Pons (tissue), 1 donor: ENCODE measurements around the gene HIVEP2.

Experiments used
- DNase-seq: peaks from one replicate; pipeline ENCODE4 v3.0.0-alpha.2; 2016; ENCODE audit warnings: low spot score

Gene HIVEP2

DNA sequence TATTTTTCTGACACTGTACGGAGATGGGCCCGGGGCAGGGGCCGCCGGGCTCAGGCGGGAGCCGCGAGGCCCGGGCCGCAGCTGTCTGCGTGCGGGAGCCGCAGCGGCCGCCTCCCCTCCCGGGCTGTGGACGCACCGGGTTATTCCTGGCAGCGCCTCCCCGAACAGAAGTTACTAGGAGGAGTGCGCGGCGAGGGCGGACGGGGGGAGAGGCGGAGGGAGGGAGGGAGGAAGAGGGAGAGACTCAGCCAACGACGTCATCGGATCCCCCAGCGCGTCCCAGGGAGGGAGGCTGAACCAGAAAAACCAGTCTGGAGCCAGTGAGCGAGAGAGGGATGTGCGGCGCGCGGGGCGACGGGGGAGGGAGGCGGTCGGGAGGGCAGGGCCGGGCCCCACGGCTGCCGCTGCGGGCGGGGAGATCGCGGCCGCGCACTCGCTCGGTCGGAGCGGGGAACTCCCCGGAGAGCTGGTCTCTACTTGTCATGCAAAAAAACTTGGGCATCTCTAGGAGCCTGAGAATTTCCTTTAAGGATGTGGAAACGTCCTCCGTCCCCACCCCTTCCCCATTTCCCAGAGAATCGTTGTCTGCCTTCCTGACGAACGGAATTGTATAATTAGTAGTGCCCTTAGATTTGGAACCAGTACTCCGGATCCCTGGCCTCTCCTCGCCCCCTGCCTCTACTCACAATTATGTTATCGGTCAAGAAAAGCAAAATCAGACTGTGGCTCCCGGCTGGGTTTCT lies 1.4 kb upstream of the HIVEP2 start:
- peak; percentile 95 for DNase-seq

DNA sequence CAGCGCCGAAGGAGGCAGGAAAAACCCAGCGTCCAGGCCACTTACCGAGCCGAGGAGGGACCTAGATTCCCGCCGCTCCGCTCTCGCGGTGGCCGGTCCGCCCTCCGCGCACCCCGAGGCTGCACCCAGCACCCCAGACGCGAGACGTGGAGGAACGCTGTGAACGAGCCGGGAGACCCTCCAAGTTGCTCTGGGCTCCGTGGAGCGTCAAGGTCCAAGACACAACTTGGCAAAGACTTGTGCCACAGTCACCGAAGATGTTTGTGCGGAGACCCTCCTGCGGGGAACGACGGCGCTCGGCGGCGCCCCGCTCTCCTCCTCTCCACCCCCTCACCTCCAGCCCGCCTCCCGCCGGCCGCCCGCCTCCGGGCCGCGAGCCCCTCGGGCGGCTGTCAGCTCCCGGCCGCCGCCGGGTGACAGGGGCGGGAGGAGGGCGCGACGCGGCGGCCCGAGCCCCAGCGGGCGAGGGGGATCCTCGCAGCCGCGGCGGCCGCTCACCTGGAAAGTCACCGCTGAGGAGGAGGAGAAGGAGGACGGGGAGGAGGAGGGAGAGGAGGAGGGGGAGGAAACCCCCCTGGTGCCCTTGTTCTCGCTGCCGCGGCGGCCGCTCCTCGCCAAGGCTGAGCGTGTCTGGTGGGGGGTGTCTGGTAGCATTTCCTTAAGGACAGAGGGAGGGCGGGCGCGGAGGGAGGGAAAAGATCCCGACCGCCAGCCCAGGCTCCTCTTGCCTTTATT lies 637 bp upstream of the HIVEP2 start:
- no peak for DNase-seq

DNA sequence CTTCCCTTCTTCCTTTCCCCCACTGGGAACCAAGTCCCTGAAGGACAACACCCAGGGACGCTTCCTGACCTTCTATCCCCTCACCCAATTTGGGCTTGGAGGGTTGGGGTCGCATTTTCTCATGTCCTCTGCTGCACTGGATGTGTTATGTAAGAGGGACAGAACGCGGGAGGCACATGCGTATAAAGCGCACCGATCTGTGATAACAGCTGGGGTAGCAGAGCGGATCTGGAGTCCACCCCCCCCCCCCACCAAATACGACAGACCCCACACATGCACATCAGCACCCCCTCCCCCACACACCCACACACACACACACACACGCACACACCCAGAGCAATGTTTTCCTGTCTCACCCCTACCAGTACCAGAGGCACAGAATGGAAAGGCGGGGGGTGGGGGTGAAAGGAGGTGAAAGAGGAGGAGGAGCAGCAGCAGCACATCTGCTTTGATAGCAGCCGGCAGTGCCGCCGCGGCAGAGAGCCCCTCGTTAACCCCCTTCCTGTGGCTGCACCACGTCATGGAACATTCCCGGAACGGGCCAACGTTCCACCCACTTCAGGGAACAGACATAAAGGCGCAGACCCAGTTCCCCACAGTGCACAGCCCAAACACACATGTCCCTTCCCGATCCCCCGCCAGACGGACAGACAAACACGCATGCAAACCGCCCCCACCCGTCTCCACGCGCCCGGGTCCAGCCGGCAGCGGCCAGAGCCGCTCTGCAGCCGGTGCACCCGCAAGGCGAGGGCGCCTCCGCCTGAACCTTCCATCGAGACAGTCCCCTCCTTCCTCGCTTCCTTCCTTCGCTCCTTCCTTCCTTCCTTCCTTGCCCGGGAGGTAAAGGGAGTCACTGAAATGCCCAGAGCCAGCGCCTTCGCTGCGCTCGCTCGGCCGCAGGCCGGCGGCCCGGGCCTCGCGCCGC lies 590 bp downstream of the HIVEP2 start:
- DNase-seq, result peak; percentile 69

DNA sequence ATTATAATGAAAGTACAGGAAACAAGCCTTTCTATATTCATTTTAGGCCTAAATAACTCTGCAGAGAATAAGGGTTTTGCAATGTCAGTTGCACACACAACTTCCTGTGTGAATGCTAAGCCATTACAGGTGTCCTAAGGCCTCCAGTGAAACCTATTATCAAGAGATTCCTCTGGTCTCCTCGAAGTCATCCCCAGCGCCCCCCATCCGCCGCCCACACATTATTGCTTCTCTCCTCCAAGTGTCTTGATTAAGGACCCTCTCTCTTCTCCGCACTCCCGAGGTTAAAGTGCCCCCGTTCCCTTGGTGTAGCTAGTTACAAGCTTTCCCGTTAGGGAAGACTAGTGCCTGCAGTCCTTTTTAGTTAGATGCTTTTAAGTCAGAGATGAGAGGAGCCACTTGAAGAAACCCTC lies 1.3 kb downstream of the HIVEP2 start:
- no peak for DNase-seq

DNA sequence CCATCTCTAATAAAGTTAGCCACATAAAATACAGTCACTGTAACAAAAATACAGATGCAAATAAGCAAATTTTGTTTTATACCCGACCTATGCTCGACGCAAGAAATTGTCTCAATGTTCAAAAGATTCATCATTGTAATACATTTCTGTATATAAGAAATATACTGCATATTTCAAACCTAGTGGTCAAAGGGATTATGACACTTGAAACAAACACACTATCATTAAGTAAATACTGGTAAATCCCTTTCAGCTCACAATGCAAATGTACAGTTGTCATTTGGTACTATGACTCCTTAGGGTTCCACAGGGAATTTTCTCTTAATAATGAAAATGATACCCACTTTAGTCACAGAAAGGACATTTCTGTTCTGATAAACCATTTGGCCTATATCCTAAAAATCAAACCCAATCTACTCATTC lies 2.2 kb downstream of the HIVEP2 start:
- DNase-seq, result peak; percentile 57

DNA sequence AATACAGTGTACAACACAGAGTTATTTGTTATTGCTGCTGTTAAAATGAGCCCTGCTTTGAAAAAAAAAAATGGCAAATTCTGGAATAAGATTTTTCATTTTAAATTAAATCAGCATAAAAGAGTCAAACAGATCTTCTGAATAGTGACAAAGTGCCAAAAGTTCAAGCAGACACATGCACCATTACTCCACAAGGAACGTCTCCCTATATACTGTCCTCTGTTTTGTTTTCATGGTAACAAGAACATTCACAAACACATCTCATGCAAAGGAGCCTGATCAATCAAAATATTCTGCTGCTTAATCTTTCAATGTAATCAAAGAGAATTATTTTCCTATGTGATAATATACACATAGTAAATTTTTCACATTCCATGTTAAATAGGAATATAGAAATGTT lies 2.7 kb downstream of the HIVEP2 start:
- no peak for DNase-seq

DNA sequence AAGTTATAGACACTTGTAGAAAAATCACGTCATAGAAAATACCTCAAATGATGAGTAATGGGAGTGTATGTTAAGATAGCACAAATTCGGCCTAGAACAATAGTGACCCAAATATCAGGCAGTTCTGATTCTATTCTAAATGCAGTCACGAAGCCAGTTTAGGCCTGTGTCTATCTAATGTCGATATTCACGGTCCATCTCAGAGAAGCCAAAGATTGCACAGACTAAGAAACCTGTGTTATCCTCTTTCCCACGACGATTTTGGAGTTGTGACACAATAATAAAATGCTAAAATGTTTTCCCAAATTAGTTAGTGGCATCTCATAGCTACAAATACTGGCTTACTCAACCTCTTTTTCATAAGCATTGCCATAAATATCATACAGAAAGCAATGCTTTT lies 4.0 kb downstream of the HIVEP2 start:
- no peak for DNase-seq

DNA sequence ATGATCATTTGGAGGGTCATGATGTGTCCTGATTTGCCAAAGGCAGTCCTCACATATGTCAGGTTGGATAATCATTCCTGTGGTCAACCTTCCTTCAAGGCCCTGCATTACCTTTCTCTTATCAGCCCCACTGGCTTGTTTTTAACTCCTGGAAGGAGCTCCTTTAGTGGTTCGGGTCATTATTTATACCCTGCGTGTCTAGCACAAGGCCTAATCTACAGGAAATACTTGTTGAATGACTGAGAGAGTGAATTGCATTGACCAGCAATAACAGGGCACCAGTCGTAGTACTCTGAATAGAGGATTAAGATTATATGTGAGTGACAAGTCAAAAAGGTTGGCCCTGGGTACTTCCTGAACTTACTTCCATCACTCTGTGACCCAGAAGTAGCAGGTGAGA lies 4.5 kb downstream of the HIVEP2 start:
- DNase-seq, result no peak

DNA sequence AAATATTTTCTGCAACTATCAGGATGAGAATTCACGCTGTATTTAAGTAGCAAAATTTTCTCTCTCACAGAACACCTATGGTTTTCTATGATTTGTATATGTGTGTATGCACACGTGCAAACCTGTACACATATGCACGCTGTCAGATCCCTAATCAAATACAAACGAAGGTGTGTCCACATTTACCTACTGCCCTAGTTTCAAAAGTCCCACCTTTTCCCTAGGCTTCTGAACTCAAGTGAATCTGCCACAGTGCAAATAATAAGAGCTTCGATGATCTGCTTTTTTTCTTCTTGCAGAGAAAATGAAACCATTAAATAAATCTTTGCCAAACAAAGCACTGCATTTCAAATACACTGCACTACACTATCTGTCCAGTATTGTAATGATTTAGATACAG lies 6.5 kb downstream of the HIVEP2 start:
- no peak for DNase-seq

DNA sequence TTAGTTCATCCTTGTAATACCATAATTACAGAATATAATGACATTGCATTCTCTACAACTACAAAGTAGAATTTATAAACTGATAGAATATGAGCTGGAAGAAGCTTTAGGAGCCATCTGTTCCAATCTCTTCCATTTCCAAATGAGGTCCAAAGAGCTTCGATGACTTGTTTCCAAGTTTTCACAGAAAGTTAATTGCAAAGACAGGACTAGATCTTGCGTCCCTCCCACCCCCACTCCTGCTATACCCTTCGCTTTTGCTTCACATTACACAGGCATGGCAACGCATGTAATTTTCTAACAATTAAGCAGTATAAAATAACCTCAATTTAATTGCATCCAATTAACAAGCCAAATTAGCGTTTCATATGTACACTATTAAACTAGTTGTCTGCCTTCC lies 7.0 kb downstream of the HIVEP2 start:
- DNase-seq, result no peak

DNA sequence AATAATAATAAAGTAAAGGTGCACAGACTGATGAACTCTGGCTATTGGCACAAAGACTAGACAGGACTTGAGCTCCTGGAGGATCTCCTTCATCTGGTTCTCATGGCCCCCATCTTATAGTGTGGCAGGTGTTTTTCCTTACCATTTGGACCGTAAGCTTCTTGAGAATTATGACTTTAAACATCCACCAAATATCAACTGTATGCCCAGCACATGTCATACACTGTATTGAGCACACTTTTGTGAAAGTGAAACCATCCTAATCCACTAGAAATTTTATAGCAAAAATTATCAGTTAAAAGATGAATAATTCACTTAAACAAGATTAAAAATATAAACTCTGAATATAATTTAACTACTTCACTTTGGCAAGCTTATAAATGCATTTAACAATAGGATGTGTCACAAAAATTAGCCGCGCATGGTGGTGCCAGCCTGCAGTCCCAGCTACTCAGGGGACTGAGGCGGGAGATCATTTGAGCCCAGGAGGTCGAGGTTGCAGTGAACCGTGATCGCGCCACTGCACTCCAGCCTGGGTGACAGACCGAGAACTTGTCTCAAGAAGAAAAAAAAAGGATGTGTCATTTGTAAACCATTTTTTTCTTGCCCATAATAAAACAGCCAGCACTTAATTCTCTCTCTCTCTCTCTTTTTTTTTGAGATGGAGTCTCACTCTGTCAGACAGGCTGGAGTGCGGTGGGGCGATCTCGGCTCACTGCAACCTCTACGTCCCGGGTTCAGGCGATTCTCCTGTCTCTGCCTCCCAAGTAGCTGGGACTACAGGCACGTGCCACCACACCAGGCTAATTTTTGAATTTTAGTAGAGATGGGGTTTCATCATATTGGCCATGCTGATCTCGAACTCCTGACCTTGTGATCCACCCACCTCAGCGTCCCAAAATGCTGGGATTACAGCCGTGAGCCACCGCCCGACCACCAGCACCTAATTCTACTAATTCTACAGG lies 9.1 kb downstream of the HIVEP2 start:
- DNase-seq, result no peak

DNA sequence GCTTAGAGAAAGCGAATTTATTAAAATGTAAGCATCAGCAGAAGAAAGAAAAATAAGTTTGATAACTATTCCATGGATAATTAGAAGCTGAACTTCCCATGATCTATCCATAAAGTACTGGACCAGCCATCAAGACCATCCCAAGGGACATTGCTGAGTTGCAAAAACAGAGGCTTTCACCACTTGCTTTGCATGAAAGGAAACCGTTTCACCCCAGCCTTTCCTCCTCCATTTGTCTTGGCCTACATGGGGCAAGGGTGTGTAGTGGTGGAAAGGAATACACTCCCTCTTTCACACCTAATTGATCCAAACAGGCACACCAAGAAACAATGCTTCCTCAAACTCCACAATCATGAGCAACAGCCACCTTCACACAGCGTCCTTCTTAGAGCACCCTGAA lies 10.4 kb downstream of the HIVEP2 start:
- DNase-seq, result no peak

DNA sequence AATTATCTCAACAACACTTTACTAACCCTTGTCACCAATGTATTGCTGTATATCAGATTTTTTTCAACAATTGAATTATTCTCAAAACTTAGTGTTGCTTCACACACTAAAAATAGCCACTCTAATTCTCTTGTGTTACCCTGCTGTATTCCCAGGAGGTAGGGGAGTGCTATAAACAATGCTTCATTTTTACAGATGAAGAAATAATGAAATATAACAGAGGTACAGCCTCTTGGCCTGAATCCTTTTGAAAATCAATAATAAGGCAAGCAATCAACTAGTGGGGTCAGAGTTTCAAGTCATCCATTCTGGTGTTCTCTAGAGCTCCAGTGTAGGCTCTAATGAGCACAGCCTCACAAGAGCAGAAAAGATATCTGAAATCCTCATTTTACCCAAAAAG lies 10.9 kb downstream of the HIVEP2 start:
- no peak for DNase-seq

DNA sequence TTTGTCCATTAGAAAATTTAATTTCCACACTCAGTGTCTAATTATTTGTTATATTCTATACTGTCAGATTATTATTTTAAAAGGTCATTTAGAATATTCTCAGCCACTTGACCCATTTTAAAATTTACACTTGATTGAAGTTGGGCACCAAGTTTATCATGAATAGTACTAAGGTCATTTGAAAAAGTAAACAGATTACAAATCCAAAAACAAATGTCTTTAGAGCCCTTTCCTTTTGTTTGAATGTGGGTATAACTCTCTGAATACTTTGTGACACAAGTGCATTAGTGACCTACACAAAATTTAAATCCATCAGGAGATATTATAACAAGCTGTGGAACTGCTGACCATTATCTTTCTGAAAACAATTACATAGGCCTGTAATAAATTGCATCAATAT lies 11.3 kb downstream of the HIVEP2 start:
- no peak for DNase-seq

DNA sequence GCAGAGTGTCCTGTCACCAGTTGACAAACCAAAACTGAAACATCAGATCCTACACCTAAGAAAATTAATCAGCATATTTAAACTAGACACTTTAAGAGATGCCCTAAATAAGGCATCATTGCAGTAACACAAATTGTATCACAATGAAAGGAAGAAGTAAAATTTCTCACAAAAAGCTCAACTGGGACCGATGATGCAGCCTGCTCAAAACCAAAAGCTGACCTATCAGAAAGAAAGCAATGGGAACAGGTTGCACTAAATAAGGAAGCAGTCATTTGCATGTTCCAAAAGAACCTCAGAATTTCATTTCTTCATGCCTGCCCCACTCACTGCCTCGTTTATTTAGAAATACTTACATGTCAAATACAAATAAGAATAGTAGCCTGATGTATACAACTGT lies 12.1 kb downstream of the HIVEP2 start:
- no peak for DNase-seq

DNA sequence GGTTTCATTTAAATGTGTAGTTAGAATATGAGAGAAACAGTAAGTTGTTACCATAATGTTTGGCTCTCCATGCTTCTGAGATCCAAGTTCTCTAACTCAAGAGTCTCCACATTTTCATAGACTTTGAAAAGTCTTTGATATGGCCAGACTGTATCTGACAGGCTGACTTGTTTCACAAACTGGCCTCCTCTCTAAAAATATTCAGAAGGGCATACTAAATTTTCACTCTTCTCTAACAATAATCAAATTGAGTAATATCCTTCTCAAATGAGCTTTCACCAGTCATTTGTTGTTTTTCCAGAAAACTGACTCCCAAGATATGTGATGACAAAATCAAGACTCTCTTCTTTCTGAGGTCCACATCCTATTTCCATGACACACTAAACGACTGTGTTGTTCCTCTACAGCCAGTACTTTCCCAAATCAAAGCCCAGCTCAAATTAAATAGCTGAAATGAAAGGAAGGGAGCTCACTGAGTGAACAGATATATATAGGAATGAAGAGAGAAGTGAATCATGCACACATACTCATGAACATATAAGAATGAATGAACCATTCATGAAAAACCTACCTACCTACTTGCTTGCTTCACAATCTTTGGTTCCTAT lies 15.1 kb downstream of the HIVEP2 start:
- DNase-seq, result no peak

DNA sequence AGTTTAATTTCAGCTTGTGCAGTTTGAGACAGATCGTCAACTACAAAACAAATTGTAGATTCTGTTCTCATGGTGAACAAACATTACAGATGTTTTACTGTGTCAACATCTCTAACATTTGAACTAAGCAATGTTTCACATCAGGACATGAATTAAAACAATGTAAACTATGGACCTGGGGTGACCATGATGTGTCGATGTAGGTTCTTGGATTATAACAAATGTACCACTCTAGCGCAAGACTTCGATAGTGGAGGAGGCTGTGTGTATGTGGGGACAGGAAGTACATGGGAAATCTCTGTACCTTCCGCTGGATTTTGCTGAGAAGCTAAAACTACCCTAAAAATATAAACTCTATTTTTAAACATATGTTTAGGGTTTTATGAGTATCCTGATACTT lies 17.1 kb downstream of the HIVEP2 start:
- no peak for DNase-seq

DNA sequence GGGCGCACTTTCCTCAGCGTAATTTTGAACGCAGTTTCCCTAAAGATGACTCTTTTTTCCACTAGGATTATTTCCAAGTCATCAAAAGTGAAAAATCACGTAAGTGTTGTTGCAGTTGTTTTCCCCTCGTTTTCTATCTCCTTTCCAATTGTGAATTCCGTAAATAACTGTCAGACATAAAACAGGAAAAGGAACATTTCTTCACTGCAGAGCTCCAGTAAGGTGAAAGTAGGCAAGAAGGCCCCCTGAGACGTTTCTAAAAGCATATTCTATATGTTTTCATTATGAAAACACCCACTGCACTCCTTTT lies 17.8 kb downstream of the HIVEP2 start:
- no peak for DNase-seq

DNA sequence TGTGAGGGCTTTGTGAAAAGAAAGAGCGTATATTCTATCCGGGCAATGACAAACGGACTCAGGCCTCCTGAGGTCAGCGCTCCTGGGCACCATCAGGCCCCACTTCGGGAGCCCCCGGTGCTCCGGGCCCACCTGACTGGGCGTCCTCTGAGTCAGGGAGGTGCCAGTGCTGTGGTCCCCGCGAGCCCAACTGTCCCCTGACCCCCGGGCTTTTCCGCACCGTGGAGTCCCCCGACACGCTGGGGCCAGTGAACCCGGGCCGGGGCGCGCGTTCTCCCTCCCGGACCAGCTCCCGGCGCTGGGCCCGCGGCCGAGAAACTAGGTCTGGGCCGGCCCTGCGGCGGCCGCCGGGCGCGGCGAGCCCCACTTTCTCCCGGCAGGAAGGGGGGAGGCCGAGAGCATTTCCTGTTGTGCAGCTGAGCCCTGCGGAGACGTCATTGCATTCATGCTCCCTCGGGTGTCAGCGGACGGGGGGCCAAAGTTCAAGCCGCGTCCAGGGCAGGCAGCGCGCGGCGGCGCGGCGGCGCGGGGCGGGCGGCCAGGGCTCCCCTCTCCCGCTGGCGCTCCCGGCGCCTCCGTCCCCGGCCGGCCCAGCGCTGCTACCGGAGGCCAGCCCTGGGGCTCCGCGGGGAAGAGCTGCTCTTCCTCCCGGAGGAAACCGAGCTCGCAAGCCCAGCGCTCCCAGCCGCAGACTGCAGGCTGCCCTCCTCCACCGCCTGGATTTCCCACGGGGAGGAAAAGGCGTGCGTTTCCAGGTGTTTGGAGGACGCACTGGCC lies 18.3 kb downstream of the HIVEP2 start:
- DNase-seq, result peak; percentile 80

DNA sequence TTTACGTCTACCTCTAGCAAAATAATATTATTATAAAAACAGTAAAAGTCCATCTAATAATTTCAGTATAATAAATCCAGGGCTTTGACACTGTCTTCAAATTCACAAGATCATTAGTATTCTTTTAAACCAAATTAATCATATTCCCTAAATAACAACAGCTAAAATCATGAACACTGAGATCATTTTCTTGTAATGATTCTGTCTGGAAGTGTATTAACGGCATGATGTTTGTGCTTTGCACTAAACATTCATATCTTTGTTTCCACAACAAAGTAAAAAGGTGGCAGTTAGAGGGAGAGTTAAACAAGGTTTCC lies 18.8 kb downstream of the HIVEP2 start:
- DNase-seq, result peak; percentile 65
